Renal pelvis (tissue), 4 donors: ENCODE results near the gene EGR4. TPM values are rescaled to one million over a fixed set of nuclear protein-coding genes. Genes with fewer than 3 reads are reported as not detected.
"Not testable (repeated sequence)": the region's sequence is repeated elsewhere in the genome, so short reads cannot be mapped to it uniquely, and the experiment has no call there.

Experiments
- DNase-seq: peaks from one replicate; pipeline ENCODE4 v3.0.0-alpha.2; 2013
- polyA plus RNA-seq, 3 donors: library from polyadenylated mRNA; unstranded; fragments of 120-200 nt; gene quantifications; one replicate each; pipeline ENCODE4 v1.2.1, GENCODE V29; 2013; ENCODE audit not compliant: insufficient read length in 3 of 3

Gene EGR4
- polyA plus RNA-seq, 3 donors = not detected

GRCh38 chr2:73263540-73264331 is 29.6 kb downstream of the EGR4 start:
- no peak for DNase-seq

- DNase-seq = not testable (repeated sequence)
These were observed 30.5 kb downstream of the EGR4 start for GRCh38 chr2:73262691-73263429.

- DNase-seq = no peak
These were observed 31.2 kb downstream of the EGR4 start for GRCh38 chr2:73262108-73262651.

GRCh38 chr2:73260338-73260984 is 32.9 kb downstream of the EGR4 start:
- DNase-seq = peak; percentile 23

- no peak for DNase-seq
These were observed 33.5 kb downstream of the EGR4 start for GRCh38 chr2:73259704-73260337.

GRCh38 chr2:73259276-73259675 is 34.1 kb downstream of the EGR4 start:
- DNase-seq = no peak

- no peak for DNase-seq
These were observed 34.5 kb downstream of the EGR4 start for GRCh38 chr2:73258913-73259215.

GRCh38 chr2:73258186-73258912 is 35.0 kb downstream of the EGR4 start:
- DNase-seq = no peak

- DNase-seq = no peak
These were observed 35.8 kb downstream of the EGR4 start for GRCh38 chr2:73257425-73258125.

- no peak for DNase-seq
These were observed 36.3 kb downstream of the EGR4 start for GRCh38 chr2:73257021-73257420.

- no peak for DNase-seq
These were observed 36.8 kb downstream of the EGR4 start for GRCh38 chr2:73256618-73256922.

- DNase-seq = no peak
These were observed 37.3 kb downstream of the EGR4 start for GRCh38 chr2:73255907-73256617.

- DNase-seq = no peak
These were observed 38.2 kb downstream of the EGR4 start for GRCh38 chr2:73255007-73255644.

- DNase-seq = no peak
These were observed 38.9 kb downstream of the EGR4 start for GRCh38 chr2:73254343-73255006.

- no peak for DNase-seq
These were observed 39.4 kb downstream of the EGR4 start for GRCh38 chr2:73253901-73254300.

- no peak for DNase-seq
These were observed 39.9 kb downstream of the EGR4 start for GRCh38 chr2:73253400-73253799.

- DNase-seq = no peak
These were observed 40.9 kb downstream of the EGR4 start for GRCh38 chr2:73252238-73253027.
